Esophagus muscularis mucosa (tissue), 4 donors: ENCODE results near the gene ZFY. TPM values are rescaled to one million over a fixed set of nuclear protein-coding genes. Genes with fewer than 3 reads are reported as not detected.

Experiments used
- DNase-seq: peaks from one replicate; pipeline ENCODE4 v3.0.0-alpha.2; 2017; ENCODE audit errors: extremely low spot score
- H3K27ac ChIP-seq, 4 donors: fragments of 200-600 bp; sonication (generic); replicated peaks in 1 of 4; 1 replicate in 3 of 4; 2 replicates in 1 of 4; pipeline ENCODE4 v1.5.1; 2016 to 2019; ENCODE audit warnings: mild to moderate bottlenecking in 1 of 4
- H3K27me3 ChIP-seq, 4 donors: fragments of 200-600 bp; sonication (generic); one replicate each; pipeline versions ENCODE4 v1.5.1 to v1.6.0; 2016 to 2019
- H3K36me3 ChIP-seq, 4 donors: fragments of 200-600 bp; sonication (generic); one replicate each; pipeline ENCODE4 v1.5.1; 2016 to 2019
- H3K4me1 ChIP-seq, 4 donors: fragments of 200-600 bp; sonication (generic); one replicate each; pipeline ENCODE4 v1.5.1; 2016 to 2019
- H3K4me3 ChIP-seq, 4 donors: fragments of 200-600 bp; sonication (generic); 1 replicate in 2 of 4; 2 replicates in 2 of 4; pipeline ENCODE4 v1.5.1; 2016 to 2019; ENCODE audit warnings: mild to moderate bottlenecking in 4 of 4, moderate library complexity in 1 of 4
- H3K9me3 ChIP-seq, 4 donors: fragments of 200-600 bp; sonication (generic); 1 replicate in 3 of 4; 2 replicates in 1 of 4; pipeline ENCODE4 v1.5.1; 2016 to 2019
- EP300 ChIP-seq: sonication (generic); formaldehyde crosslinking; IDR thresholded peaks from one replicate; pipeline ENCODE4 v1.6.1; 2017; ENCODE audit warnings: antibody characterized with exemption
- POLR2A ChIP-seq: fragments of 450-650 bp; IDR thresholded peaks from one replicate; pipeline ENCODE4 v1.6.1; 2017; ENCODE audit warnings: antibody characterized with exemption, moderate library complexity, mild to moderate bottlenecking, low read depth
- POLR2AphosphoS5 ChIP-seq, 2 donors: sonication (generic); formaldehyde crosslinking; IDR thresholded peaks; one replicate each; pipeline ENCODE4 v1.6.1; 2017; ENCODE audit warnings: antibody characterized with exemption in 2 of 2
- WGBS: methylation state at CpG from one replicate; pipeline ENCODE4 v1.1.5; 2018; 5-methylcytosine and 5-hydroxymethylcytosine counted together
- intact Hi-C: fragments of 100-400 bp; cut with DNase I; formaldehyde crosslinking; loops from one replicate; pipeline ENCODE4 v1.15.1; 2023
- total RNA-seq, 4 donors: library from RNA; depleted of rRNA; stranded (reverse); fragments of >200 nt; gene quantifications; one replicate each; pipeline versions ENCODE4 v1.1.0 to v1.2.1, GENCODE V29; 2016
- TF ChIP-seq, protein P1 (sequence below), 3 experiments: fragments of 200-600 bp in 2 of 3; fragments of 450-650 bp in 1 of 3; sonication (generic) in 2 of 3; IDR thresholded peaks; one replicate each; pipeline ENCODE4 v1.5.1; 2017 to 2019; ENCODE audit warnings: antibody characterized with exemption in 3 of 3, mild to moderate bottlenecking in 2 of 3, moderate library complexity in 1 of 3

The ZFY gene
- total RNA-seq, 4 donors from 2014 or later, result 0.06 to 24.9 (median 16.6) TPM; not detected in 1

DNA sequence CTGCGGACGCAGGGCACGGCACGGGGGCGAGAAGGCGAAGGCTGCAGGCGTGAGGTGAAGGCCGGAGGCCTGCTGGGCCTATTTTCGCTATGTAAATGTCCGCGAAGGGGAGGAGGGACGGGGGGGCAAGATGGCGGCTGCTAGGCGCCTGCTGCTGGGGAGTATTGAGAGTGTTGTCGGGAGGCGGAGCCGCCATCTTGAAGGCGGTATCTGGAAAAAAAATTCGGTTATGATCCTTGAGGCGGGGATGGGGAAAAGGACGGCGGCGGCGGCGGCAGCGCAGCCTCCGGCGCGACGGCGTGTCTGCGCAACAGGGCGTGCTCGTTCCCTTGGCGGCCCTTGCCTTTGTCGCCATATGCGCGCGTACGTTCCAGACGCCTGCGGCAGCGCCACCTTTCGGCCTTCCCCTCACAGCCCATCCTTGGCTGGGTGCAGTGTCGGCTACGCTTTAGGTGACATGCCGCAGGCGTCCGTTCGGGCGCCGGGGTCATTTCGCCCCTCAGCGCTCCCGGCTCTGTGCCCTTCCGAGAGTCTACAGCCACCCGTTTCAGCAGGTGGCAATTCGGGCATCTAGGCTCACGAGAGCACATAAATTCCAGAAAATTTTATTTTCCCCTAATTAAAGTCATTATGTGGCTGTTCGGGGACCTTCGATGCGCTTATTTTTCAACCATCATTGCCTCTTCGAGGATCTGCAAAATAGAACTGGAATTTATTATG lies 695 bp downstream of the ZFY start:
- H3K27ac ChIP-seq, result peak overlapping the region in 2 of 4 donors; percentile 97 to 98
- H3K4me1 ChIP-seq, result peaks cover 0 to 51% (median 14%) of the 10 kb centered on the region in 4 donors
- WGBS, result no CpG with 5 or more reads among the region's 63 CpGs
- H3K9me3 ChIP-seq, result no peaks in the 10 kb centered on the region
- TF ChIP-seq, protein P1, sequence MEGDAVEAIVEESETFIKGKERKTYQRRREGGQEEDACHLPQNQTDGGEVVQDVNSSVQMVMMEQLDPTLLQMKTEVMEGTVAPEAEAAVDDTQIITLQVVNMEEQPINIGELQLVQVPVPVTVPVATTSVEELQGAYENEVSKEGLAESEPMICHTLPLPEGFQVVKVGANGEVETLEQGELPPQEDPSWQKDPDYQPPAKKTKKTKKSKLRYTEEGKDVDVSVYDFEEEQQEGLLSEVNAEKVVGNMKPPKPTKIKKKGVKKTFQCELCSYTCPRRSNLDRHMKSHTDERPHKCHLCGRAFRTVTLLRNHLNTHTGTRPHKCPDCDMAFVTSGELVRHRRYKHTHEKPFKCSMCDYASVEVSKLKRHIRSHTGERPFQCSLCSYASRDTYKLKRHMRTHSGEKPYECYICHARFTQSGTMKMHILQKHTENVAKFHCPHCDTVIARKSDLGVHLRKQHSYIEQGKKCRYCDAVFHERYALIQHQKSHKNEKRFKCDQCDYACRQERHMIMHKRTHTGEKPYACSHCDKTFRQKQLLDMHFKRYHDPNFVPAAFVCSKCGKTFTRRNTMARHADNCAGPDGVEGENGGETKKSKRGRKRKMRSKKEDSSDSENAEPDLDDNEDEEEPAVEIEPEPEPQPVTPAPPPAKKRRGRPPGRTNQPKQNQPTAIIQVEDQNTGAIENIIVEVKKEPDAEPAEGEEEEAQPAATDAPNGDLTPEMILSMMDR (IDR thresholded peaks at IDR 0.05), result peak in 1 of 3 experiments; percentile 73
- TF ChIP-seq POLR2A (no peak), EP300 (no peak), POLR2AphosphoS5 (IDR thresholded peaks at IDR 0.05) (no peak)
- intact Hi-C loops, result no loop called here
- peaks cover 0 to 4% (median 0%) of the 10 kb centered on the region in 4 donors for H3K36me3 ChIP-seq
- no peaks in the 10 kb centered on the region for H3K27me3 ChIP-seq
- DNase-seq, result peak; percentile 93
- peak overlapping the region in 2 of 4 donors; percentile 67 to 68 for H3K4me3 ChIP-seq

DNA sequence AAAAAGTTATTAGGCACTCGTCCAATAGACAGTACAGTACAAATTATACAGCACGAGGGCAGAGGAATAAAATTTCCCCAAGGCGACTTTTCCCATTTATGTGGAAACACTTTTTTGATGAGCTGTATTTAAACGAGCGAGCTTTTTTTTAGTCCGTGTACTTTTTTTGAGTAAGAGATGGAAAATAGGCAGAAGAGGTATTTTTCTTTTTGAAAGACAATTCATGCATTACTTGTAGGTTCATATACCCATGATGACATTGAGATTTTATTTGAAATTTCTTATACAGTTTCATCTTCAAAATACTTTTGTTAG lies 1.2 kb downstream of the ZFY start:
- Histone ChIP-seq H3K36me3 (no peaks in the 10 kb centered on the region), H3K9me3 (no peaks in the 10 kb centered on the region), H3K4me1 (peaks cover 0 to 52% (median 16%) of the 10 kb centered on the region in 4 donors), H3K27ac (peak overlapping the region in 2 of 4 donors; percentile 97 to 98), H3K27me3 (no peaks in the 10 kb centered on the region), H3K4me3 (peak overlapping the region in 2 of 4 donors; percentile 67 to 68)
- TF ChIP-seq, protein P1 (IDR thresholded peaks at IDR 0.05), result no peak
- no peak for TF ChIP-seq POLR2AphosphoS5 (IDR thresholded peaks at IDR 0.05)
- no peak for TF ChIP-seq EP300
- TF ChIP-seq POLR2A, result no peak
- DNase-seq, result no peak
- intact Hi-C loops, result no loop called here
- no CpG with 5 or more reads among the region's 6 CpGs for WGBS

DNA sequence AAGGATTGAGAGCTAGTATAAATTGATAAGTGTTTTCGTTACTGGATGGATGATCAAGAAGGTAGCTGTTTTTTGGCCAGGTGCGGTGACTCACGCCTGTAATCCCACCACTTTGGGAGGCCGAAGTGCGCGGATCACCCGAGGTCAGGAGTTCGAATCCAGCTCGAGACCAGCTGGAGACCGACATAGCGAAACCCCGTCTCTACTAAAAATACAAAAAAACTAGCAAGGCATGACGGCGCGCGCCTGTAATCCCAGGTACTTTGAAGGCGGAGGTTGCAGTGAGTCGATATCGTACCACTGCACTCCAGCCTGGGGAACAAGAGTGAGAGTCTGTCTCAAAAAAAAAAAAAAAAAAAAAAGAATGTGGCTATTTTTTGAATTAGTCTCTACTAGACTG lies 2.0 kb downstream of the ZFY start:
- DNase-seq, result no peak
- intact Hi-C loops, result no loop called here
- Histone ChIP-seq H3K27me3 (no peaks in the 10 kb centered on the region), H3K9me3 (no peaks in the 10 kb centered on the region), H3K4me3 (peak overlapping the region in 2 of 4 donors; percentile 67 to 68), H3K27ac (peak overlapping the region in 2 of 4 donors; percentile 97 to 98), H3K36me3 (no peaks in the 10 kb centered on the region), H3K4me1 (peaks cover 0 to 52% (median 18%) of the 10 kb centered on the region in 4 donors)
- TF ChIP-seq, protein P1 (IDR thresholded peaks at IDR 0.05), result no peak
- TF ChIP-seq POLR2AphosphoS5 (IDR thresholded peaks at IDR 0.05) (no peak), EP300 (no peak)
- WGBS, result no CpG with 5 or more reads among the region's 19 CpGs

DNA sequence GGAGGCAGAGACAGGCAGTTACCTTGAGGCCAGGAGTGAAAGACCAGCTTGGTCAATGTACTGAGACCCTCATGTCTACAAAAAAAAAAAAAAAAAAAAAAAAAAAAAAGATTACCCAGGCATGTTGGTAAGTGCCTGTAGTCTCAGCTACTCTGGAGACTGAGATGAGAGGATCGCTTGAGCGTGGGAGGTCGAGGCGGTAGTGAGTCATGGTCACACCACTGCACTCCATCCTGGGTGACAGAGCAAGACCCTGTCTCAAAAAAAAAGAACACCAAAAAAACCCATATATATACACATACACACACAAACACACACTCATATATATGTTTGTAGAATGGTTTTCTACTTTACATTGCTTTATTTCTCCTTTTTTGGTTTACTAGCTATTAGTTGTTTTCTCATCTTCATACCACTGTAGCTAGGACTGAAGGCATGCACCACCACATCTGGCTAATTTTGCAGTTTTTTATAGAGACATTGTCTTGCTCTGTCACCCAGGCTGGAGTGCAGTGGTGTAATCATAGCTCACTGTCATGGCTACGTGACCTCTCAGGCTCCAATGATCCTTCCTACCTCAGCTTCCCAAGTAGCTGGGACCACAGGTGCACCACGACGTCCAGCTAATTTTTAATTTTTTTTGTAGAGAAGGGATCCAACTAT lies 14.5 kb downstream of the ZFY start:
- no CpG with 5 or more reads among the region's 7 CpGs for WGBS
- intact Hi-C loops, result no loop called here
- no peaks in the 10 kb centered on the region for H3K9me3 ChIP-seq
- no peak overlapping the region for H3K4me3 ChIP-seq
- TF ChIP-seq EP300 (no peak), POLR2AphosphoS5 (IDR thresholded peaks at IDR 0.05) (no peak), POLR2A (no peak)
- TF ChIP-seq, protein P1 (IDR thresholded peaks at IDR 0.05), result no peak
- no peak overlapping the region for H3K27ac ChIP-seq
- no peaks in the 10 kb centered on the region for H3K36me3 ChIP-seq
- no peak for DNase-seq
- peaks cover 0 to 32% (median 2%) of the 10 kb centered on the region in 4 donors for H3K4me1 ChIP-seq
- H3K27me3 ChIP-seq, result no peaks in the 10 kb centered on the region
